Colon (tissue), 2 donors: ENCODE data around the gene SIX5.
A peak's percentile ranks its signal among the peaks of the same experiment; 100 is the strongest.
"Not testable (repeated sequence)": the region's sequence is repeated elsewhere in the genome, so short reads cannot be mapped to it uniquely, and the experiment has no call there.

Experiments
- FAIRE-seq: peaks from 2 replicates; lab custom pipeline; 2012; peaks lifted over from hg19 to GRCh38; lab: Jason Lieb, UNC
- donor health status: control.
- donor health status: control.

Gene SIX5

DNA sequence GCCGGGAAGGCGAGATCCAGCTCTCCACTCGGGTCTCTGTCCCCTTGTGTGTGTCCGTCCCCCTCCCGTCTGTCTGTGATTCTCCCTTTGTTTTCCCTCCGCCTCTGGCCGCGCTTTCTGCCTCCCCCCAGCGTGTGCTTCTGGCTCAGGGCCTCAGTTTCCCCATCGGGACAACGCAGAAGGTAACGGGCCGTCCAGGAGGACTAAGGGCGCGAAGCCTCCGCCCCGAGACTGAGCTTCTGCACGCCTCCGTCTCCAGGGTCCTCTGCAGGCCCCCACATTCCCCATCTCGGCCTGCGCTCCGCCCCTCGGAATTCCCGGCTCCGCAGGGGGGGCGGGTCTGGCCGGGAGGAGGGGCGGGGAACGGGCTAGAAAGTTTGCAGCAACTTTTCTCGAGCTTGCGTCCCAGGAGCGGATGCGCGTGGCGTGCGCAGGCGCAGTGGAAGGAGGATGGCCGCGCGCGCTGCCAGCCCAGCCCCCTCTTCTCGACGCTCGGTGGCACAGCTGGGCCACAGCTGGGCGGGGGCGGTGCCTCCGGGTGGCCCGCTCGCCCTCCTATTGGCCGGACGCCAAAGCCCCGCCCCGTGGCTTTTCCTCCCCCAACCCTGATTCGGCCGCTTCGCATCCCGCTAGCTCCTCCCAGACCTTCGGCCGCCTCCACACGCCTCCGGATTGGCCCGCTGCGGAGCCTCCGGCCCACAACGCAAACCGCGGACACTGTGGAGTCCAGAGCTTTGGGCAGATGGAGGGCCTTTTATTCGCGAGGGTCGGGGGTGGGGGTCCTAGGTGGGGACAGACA is at the start of gene SIX5:
Gene SIX5 (minus strand): TSS at position 269 of the 799 bp plus-strand sequence. CDS start 408 bp downstream, outside the sequence.
- FAIRE-seq: peak; percentile 33

DNA sequence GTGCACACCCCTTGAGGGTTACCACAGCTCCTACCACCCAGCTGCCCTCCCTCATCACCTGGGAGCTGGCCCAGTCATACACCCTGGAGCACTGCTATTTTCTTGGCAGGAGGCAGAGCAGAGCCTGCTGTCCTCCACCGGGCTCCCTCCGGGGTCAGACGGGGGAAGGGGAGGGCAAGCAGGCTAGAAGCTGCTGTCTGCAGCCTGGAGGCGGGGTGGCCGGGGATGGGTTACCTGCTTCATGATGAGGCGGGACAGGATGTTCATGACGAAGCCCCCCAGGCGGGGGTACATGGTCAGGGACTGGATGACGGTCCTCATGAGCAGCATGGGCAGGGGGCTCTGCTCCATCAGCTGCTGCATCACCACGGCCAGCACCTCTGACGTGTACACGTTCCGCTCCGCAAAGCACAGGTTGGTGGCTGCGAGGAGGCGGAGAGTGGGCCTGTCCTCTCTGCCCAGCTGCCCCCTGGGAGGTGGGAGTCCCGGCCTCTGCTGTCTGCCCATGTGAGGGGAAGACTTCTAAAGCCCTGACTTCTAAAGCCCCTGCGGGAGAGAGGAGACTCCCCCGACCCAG is 48.8 kb upstream of the SIX5 start:
- FAIRE-seq: no peak

DNA sequence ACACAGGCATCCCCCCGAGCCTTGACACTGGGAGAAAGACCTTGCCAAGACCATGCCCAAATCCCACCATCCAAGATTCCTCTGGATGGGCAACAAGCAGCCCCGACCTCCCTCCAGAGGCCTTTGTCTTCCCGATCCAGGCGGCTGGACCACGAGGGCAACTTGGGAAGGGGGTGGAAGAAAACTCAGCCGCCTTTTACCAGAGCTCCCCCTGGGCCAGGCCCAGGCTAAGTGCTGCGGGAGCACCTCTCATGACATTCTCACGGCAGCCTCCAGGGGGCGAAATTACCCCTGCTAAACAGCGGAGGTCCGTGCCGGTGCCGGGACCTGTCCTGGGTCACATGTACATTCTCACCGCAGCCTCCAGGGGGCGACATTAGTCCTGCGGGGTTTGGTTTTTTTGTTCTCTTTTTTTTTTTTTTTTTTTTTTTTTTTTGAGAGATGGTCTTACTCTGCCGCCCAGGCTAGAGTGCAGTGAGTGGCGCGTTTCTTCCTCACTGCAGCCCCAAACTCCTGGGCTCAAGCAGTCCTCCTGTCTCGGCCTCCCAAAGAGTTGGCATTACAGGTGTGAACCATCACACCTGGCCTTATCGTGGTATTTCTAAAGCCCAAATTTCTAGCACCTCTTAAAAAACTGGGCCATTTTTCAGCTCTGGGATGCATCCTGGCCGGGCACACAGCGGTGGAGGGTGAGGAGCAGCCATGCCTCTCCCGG is 48.1 kb upstream of the SIX5 start:
- no peak for FAIRE-seq

DNA sequence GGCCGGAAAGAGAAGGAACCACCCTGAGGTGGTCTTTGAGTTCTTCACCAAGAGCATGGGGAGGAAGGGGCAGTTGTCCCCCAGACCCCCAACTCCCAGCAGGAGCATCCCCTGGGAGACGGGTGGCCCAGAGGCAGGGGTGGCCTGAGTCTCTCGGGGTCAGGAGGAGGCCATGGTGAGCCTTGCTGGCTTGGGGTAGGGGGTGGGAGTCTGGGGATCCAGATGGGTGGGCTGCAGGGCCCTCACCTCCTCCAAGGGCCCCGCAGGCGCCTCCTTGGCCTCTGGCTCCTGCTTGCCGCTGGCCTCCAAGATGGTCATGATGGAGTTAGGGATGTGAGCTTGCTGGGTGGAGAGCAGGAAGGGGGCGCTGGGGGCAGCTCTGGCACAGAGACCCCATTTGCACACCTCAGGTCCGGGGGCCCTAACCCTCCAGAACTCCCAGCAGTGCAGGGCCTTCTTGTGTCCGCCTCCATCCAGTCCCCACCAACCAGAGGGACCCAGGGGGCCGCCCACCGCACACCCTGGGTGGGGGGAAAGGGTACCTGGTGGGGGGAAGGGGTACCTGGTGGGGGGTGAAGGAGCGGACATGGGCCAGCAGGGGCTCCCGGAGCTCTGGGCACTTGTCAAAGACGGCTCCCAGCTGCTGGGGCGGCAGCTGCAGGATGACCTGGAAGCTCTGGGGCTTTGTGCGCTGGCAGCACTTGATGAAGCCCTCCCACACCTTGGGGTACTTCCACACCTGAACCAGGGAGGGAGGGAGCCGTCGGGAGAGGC is 47.4 kb upstream of the SIX5 start:
- no peak for FAIRE-seq

DNA sequence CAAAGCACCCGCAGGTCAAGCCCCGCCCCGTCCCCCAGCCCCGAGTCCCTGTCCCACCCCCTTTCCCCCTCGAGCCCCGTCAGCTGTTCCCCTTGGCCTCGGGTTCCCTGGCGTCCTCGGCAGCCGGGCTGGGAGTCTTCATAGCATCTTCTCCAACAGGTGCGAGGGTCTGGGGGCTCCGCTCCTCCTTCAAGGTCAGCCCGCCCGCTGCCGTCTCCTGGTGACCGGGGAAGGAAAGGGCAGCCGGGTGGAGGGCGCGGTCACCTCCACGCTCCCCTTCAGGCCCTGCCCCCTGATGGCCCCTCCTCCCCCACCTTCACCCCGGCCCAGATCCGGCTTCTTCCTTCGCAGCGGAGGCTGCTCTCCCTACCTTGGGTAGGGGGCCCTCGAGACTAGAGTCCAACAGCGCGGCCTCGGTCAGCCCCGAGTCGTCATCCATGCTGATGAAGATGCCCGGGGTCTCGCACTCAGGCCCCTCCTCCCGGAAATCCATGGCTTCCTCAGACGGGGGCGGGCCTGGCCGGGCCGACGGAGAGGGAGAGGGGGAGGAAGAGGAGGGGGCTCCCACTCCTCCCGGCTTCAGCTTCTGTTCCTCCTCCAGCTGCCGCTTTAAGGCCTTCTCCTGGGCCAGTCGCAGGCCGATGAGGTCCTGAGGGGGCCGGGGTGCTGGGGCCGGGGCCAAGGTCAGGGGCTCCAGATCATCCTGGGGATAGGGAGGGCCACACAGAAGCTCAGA is 46.6 kb upstream of the SIX5 start:
- FAIRE-seq: no peak

DNA sequence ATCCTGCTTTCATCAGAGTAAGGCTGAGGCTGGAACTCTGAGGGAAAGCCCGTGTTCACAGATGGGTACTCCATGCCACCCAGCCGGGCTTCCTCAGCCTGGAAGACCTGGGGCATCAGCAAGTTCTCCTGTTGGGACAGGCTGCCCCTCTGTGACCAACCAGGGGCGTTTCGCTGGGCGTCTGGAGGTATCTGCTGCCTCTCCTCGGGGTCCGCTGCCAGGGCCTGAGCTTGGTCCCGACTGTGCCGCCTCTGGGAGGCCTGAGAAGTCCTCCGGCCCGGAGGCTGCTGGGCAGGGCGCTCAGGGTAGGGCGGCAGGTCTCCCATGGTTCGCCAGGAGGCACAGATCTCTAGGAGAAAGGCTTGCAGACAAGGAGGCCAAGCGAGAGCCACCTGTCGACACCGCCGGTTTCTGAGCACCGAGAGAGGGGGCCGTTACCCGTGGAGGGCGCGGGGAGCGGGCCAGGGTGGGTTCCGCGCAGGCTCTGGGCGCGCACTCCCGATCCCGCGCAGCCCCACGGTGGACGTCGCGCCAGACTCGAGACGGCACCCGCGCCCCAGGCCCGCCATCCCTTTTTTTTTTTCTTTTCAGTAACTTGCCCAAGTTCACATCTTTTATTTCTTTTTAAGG is 45.9 kb upstream of the SIX5 start, which contains the start of gene RSPH6A:
Gene RSPH6A (minus strand): TSS at position 458 of the 630 bp plus-strand sequence. CDS start 132 bp downstream, at position 326.
- FAIRE-seq: no peak

DNA sequence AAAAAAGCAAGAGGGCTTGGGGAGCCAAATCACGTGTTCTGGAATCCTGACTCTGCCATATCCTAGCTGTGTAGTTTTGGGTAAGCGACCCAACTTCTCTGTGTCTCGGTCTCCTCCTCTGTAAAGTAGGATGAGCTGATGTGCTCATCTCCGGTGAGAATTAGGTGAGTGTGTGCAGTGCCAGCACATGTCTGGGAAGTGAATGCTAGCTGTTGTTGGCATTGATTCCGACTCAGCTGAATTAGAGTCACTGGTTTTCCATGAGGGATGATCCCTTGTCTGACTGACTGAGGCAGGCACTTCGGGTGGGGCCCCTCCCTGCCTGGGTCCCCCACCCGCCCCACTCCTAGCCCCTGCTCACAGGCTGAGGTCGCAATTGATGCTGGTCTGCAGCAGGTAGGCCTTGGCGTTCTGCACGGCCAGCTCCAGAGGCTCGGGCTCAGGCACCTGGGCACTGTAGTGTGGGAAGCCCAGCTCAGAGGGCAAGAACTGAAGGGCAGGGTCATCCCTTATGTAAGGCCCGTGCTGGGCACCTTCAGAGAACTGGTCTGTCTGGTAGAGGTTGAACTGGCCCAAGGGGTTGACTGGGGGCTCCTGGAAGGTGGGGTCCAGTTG is 45.2 kb upstream of the SIX5 start:
- no peak for FAIRE-seq

DNA sequence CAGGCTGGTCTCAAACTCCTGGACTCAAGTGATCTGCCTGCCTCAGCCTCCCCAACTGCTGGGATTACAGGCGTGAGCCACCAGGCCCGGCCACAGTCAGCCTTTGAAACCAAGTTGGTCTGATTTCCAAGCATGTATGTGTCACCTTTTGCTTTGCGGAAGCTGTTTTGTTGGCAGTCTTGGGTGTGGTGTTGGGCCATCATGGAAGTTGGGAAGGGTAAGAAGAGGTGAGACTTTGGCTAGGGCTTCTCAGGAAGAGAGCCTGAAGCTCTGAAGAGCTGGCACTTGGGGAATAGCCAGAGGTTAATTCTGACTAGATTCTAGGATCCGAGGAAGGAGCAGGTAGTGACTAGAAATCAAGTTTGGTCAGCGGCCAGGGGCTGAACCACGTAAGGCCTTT is 43.2 kb upstream of the SIX5 start:
- no peak for FAIRE-seq

DNA sequence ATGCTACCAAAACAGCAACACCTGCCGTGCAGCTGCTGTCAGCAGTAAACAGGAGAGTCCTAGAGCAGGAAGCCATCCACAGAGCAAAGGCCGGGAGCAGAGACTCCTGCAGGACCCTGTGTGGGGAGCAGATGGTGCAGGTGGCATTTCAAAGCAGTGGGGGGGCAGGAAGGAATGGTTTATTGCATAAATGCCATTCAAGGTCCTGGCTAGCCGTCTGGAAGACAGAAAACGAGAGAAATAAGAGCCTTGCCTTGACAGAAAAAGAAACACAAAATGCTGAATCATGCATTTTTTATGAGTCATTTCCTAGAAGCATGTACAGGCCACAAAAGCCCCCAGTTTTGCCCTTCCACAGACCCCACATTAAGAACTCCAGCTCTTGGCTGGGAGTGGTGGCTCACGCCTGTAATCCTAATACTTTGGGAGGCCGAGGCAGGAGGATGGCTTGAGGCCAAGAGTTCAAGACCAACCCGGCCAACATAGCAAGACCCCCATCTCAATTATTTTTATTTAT is 40.6 kb upstream of the SIX5 start:
- FAIRE-seq: no peak

DNA sequence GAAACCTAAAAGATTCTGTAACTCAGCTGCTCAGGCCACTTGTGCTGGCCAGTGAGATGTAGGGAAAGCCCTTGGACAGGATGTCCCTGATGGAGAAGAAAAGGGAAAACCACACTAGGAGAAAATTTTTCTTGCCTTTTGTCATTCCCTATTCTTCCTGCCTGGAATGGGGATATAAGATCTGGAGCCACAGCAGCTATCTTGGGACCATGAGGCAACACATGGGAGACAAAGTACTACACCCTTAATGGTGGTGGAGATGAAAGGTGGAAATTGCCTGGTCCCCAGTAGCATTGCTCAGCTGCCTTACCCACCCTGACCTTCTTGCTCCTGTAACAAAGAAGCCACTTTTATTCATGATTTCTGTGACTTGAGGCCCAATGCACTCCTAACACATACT is 36.7 kb upstream of the SIX5 start:
- no peak for FAIRE-seq

DNA sequence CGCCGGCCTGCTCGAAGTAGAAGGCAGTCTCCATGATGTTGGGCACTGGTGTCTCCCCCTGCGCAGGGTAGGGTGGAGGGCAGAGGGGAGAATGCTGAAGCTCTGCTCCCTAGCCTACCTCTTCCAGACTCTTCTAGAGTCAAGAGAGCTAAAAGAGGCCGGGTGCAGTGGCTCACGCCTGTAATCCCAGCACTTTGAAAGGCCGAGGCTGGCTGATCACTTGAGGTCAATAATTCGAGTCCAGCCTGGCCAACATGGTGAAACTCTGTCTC is 35.8 kb upstream of the SIX5 start:
- FAIRE-seq: no peak

DNA sequence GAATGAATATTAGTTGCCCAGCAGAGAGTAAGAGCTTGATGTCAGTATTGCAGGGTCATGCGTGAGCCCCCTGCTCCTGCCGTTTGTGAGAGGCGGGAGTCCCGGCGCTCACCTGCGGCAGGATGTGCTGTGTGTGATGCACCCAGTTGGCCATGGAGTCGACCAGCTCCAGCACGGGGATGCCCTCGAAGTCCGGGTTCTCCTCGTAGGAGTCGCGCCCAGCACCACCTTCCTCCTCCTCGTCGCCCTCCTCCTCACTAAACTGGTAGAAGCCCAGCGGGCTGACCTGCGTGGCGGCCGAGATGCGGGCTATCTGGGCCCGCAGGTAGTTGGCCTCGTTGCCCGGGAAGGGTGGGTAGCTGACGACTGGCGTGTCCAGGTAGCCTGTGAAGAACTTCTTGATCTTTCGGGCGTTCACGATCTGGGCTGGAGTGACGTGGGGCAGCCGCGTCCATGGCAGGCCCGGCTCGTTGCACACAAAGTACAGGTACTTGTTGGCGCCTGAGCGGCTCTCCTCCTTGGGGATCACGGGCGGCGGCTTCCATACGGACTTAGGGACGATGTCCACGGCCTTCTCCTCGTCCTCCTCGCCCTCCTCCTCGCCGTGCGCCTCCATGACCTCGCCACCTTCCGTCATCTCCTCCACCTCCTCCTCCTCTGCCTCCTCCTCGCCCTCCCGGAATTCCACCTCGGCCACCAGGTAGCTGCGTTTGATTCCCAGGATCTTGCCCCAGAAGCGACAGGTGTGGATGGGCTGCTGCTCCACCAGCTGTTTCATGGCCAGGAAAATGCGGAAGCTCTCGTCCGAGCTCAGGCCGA is 35.3 kb upstream of the SIX5 start:
- FAIRE-seq: no peak

DNA sequence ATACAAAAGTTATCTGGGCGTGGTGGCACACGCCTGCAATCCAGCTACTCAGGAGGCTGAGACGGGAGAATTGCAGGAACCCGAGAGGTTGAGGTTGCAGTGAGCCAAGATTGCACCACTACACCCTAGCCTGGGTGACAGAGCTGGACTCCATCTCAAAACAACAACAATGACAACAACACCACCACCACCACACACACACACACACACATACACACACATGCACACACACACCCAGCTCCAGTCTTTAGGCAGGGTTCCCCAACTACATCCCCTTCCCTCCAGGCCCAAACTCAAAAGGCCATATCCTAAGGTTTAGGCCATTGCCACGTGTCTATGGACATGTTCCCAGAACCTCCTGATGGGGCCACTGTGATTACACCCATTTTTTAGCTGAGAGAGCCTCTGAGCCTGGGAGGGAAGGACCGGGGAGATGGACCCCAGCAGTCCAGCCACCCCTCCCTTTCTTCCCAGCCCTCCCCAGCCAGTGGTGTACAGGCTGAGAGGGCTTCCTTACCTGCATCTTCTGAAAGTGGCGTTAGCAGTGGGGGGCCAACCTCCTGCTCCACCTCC is 32.6 kb upstream of the SIX5 start:
- no peak for FAIRE-seq

DNA sequence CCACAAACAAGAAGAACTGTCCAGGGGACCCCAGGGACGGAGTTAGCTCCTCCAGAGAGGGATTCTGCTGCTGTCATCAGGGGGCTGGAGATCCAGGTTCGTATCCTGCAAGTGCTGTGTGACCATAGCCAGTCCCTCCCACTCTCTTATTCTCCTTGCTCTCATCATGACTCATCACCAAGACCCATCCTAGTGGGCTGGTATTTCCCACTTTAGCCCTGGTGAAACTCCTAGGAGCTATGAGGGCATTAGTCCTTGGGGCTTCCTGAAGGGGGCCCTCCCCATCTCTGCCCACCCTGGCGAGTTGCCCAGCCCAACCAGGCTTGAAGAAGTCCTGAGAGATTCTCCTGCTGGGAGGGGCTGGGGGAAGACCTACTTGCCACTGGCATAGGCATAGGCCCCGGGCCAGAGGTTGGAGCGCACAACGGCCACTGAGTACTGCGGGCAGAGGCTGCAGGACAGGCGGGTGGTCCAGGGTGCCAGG is 31.1 kb upstream of the SIX5 start:
- no peak for FAIRE-seq

DNA sequence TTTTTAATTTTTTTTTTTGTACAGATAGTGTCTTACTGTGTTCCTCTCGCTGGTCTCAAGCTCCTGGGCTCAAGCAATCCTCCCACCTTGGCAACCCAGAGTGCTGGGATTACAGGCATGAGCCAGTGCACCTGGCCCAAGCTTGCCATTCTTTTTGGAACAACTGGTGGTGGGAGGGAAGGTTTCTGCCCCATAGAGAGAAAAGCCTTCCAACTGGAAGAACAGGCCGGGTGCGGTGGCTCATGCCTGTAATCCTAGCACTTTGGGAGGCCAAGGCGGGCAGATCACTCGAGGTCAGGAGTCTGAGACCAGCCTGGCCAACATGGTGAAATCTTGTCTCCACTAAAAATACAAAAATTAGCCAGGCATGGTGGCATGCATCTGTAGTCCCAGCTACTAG is 30.5 kb upstream of the SIX5 start:
- FAIRE-seq: not testable (repeated sequence)

DNA sequence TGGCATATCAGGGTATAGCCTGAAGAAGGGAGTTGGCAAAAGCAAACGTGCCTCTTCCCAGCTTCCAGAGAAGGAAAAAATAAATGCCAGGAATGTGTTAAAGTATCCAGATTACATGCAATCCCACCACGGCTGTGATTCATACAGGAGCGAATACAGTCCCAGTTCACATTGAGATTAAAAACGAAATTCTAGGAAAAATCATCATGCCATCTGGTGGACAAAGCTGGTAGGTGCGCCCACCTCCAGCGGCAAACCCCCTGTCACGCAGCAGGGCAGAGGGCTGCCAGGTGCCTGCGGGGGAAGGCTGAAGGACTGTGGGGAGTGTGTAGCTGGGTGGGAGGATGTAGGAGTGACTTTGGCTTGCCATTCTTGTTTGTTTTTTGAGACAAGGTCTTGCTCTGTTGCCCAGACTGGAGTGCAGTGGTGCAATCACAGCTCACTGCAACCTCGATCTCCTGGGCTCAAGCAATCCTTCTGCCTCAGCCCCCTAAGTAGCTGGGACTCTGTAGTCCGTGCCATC is 30.0 kb upstream of the SIX5 start:
- no peak for FAIRE-seq

DNA sequence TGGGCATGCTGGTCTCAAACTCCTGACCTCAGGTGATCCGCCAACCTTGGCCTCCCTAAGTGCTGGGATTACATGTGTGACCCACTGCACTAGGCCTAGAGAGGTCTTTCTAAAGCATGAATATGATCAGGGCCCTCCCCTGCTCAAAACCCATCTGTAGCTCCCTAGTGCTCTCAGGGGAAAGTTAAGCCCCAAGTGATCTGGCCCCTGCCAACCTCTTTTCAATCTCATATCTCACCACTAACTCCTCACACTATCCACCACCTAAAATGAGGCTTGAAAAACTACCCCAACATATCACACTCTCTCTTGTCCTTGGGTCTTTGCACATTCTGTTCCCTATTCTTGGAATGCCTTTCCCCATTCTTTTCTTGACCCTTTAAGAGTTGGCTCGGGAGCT is 25.6 kb upstream of the SIX5 start:
- no peak for FAIRE-seq

DNA sequence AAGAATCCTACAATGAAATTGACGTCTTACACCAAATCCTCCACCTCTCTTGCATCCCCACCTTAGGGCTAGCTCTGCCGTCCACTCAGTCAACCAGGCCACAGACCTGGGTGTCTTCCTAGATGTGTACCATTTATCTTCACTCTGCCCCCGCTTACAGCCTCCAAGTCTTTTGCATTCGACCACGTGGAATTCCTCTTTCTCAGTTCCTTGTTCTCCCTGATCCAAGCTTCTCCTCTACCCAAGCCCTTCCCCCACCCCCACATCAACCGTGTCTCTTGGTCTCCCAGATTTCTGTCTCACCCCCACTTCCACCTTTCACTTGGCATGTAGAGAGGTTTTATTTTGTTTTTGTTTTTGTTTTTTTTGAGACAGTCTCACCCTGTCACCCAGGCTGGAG is 24.8 kb upstream of the SIX5 start:
- no peak for FAIRE-seq

DNA sequence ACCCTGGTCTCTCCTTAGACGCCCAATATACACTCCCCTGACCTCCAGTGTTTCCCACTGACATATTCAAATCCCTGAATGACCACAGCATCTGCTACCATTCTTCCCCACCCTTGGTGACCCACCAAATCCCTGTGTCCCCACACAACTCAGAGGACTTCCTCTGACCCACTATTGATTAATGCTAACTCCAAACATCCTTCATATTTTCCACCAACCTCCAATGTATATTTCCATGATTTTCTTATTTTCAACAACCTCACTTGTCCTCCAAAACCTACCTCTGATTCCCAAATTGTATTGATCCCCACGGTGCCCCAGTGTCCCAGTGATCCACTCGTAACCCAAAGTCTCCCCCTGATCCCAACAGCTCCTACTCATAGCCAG is 24.1 kb upstream of the SIX5 start:
- no peak for FAIRE-seq
